H1 (cell line): Measurements from ENCODE around the gene PTPRO. TPM values are rescaled to one million over a fixed set of nuclear protein-coding genes. Genes with fewer than 3 reads are reported as not detected.

Experiments
- CTCF ChIA-PET: fragments of 300-600 bp; sonication (Branson Sonifier 250); formaldehyde crosslinking; loops from one replicate; lab custom pipeline; 2021; ENCODE audit not compliant: partially characterized antibody; lab: Charles Lee
- POLR2A ChIA-PET: fragments of 300-600 bp; sonication (Branson Sonifier 250); formaldehyde crosslinking; loops from one replicate; lab custom pipeline; 2021; ENCODE audit warnings: inconsistent platforms; ENCODE audit not compliant: partially characterized antibody; lab: Charles Lee
- DNase-seq, 2 experiments: peaks; one replicate each; pipeline versions ENCODE4 v3.0.0 to v3.0.0-alpha.2; 2010 to 2022; ENCODE audit warnings: low spot score in 2 of 2, low read depth in 1 of 2, mixed read lengths in 1 of 2
- FAIRE-seq: peaks from 2 replicates; lab custom pipeline; 2011; peaks lifted over from hg19 to GRCh38; lab: Jason Lieb, UNC
- H2AFZ ChIP-seq: 2 replicates; pipeline ENCODE4 v1.8.1; 2012; ENCODE audit warnings: low read length, inconsistent platforms
- H2AK5ac ChIP-seq: 2 replicates; pipeline ENCODE4 v1.6.1; 2013; ENCODE audit warnings: low read depth, low read length
- H2BK120ac ChIP-seq: replicated peaks from 2 replicates; pipeline ENCODE3; 2013; ENCODE audit warnings: low read depth, low read length, inconsistent platforms
- H2BK12ac ChIP-seq: 2 replicates; pipeline ENCODE4 v1.6.1; 2013; ENCODE audit warnings: low read depth, low read length
- H2BK15ac ChIP-seq: 2 replicates; pipeline ENCODE4 v1.6.1; 2013; ENCODE audit warnings: low read length
- H2BK20ac ChIP-seq: 2 replicates; pipeline ENCODE4 v1.6.1; 2013; ENCODE audit warnings: low read length
- H2BK5ac ChIP-seq: 2 replicates; pipeline ENCODE4 v1.6.1; 2013; ENCODE audit warnings: low read depth, low read length
- H3K14ac ChIP-seq: 2 replicates; pipeline ENCODE4 v1.6.1; 2013; ENCODE audit warnings: inconsistent platforms; ENCODE audit not compliant: insufficient read length
- H3K18ac ChIP-seq: 2 replicates; pipeline ENCODE4 v1.6.1; 2013; ENCODE audit warnings: low read length; ENCODE audit errors: extremely low read depth
- H3K23ac ChIP-seq: 2 replicates; pipeline ENCODE4 v1.6.1; 2013; ENCODE audit warnings: inconsistent platforms; ENCODE audit not compliant: insufficient read length
- H3K23me2 ChIP-seq: 2 replicates; pipeline ENCODE4 v1.6.1; 2013; ENCODE audit warnings: low read depth, low read length
- H3K27ac ChIP-seq: 2 replicates; pipeline ENCODE4 v1.6.1; 2011; ENCODE audit warnings: low read depth, low read length, inconsistent platforms
- H3K27me3 ChIP-seq, 4 experiments: replicated peaks in 1 of 4; 1 replicate in 1 of 4; 2 replicates in 3 of 4; pipeline versions ENCODE4 v1.6.1 to v1.8.1; 2011 to 2013; ENCODE audit warnings: low read length in 3 of 4, mild to moderate bottlenecking in 3 of 4, inconsistent platforms in 2 of 4, mixed read lengths in 2 of 4, moderate library complexity in 1 of 4; ENCODE audit not compliant: control insufficient read depth in 3 of 4, insufficient read depth in 3 of 4; ENCODE audit errors: extremely low read depth in 1 of 4
- H3K36me3 ChIP-seq, 4 experiments: 2 replicates each; pipeline versions ENCODE4 v1.6.1 to v1.8.1; 2011 to 2013; ENCODE audit warnings: mild to moderate bottlenecking in 4 of 4, low read length in 3 of 4, moderate library complexity in 2 of 4, control low read depth in 1 of 4, inconsistent platforms in 1 of 4; ENCODE audit not compliant: insufficient read depth in 4 of 4, control insufficient read depth in 2 of 4
- H3K4ac ChIP-seq: replicated peaks from 2 replicates; pipeline ENCODE3; 2013; ENCODE audit warnings: low read length, low read depth, mixed read lengths, inconsistent platforms; ENCODE audit not compliant: insufficient read length
- H3K4me1 ChIP-seq, 4 experiments: replicated peaks in 1 of 4; 1 replicate in 1 of 4; 2 replicates in 3 of 4; pipeline versions ENCODE4 v1.6.1 to v1.8.1; 2011 to 2013; ENCODE audit warnings: low read length in 3 of 4, inconsistent platforms in 2 of 4, mixed read lengths in 1 of 4; ENCODE audit not compliant: insufficient read depth in 4 of 4, control insufficient read depth in 3 of 4
- H3K4me2 ChIP-seq, 2 experiments: 2 replicates each; pipeline versions ENCODE4 v1.6.1 to v1.8.1; 2011 to 2013; ENCODE audit warnings: low read depth in 2 of 2, low read length in 2 of 2, control low read depth in 1 of 2, inconsistent platforms in 1 of 2, mild to moderate bottlenecking in 1 of 2; ENCODE audit not compliant: insufficient read depth in 1 of 2
- H3K4me3 ChIP-seq, 4 experiments: fragments of 200-600, 300-600 bp in 1 of 4; sonication (generic), shearing (Covaris generic), sonication (Bioruptor Twin) in 1 of 4; 2 replicates each; pipeline versions ENCODE4 v1.5.1 to v1.8.1; 2011 to 2016; ENCODE audit warnings: low read length in 4 of 4, low read depth in 3 of 4, control low read depth in 2 of 4, inconsistent platforms in 2 of 4, mild to moderate bottlenecking in 2 of 4, mixed read lengths in 1 of 4, moderate library complexity in 1 of 4; ENCODE audit not compliant: insufficient read depth in 2 of 4; ENCODE audit errors: extremely low read depth in 1 of 4
- H3K56ac ChIP-seq: replicated peaks from 2 replicates; pipeline ENCODE3; 2013; ENCODE audit warnings: low read depth, mild to moderate bottlenecking, mixed read lengths, low read length, inconsistent platforms; ENCODE audit not compliant: insufficient read length
- H3K79me1 ChIP-seq: 2 replicates; pipeline ENCODE4 v1.6.1; 2013; ENCODE audit warnings: low read depth, low read length, control low read depth
- H3K79me2 ChIP-seq, 2 experiments: 2 replicates each; pipeline versions ENCODE4 v1.6.1 to v1.8.1; 2012 to 2013; ENCODE audit warnings: low read length in 2 of 2, mild to moderate bottlenecking in 2 of 2, inconsistent platforms in 1 of 2; ENCODE audit not compliant: insufficient read depth in 2 of 2, control insufficient read depth in 1 of 2
- H3K9ac ChIP-seq, 4 experiments: replicated peaks in 1 of 4; 1 replicate in 1 of 4; 2 replicates in 3 of 4; pipeline versions ENCODE4 v1.6.1 to v1.8.1; 2011 to 2013; ENCODE audit warnings: low read depth in 3 of 4, low read length in 3 of 4, control low read depth in 2 of 4, mild to moderate bottlenecking in 2 of 4, moderate library complexity in 2 of 4, inconsistent platforms in 1 of 4; ENCODE audit errors: extremely low read depth in 1 of 4
- H3K9me3 ChIP-seq, 2 experiments: 2 replicates each; pipeline versions ENCODE4 v1.6.1 to v1.8.1; 2012 to 2013; ENCODE audit warnings: mild to moderate bottlenecking in 2 of 2, moderate library complexity in 2 of 2, control low read depth in 1 of 2, inconsistent platforms in 1 of 2, low read depth in 1 of 2, low read length in 1 of 2, mixed read lengths in 1 of 2; ENCODE audit not compliant: insufficient read depth in 2 of 2
- H4K20me1 ChIP-seq, 2 experiments: replicated peaks in 1 of 2; 2 replicates each; pipeline versions ENCODE3 to v1.8.1; 2011 to 2013; ENCODE audit warnings: inconsistent platforms in 2 of 2, low read length in 2 of 2, mild to moderate bottlenecking in 1 of 2; ENCODE audit not compliant: insufficient read depth in 2 of 2, control insufficient read depth in 1 of 2
- H4K5ac ChIP-seq: 2 replicates; pipeline ENCODE4 v1.6.1; 2013; ENCODE audit warnings: low read length, low read depth, mixed read lengths, inconsistent platforms; ENCODE audit not compliant: insufficient read length
- H4K8ac ChIP-seq: 2 replicates; pipeline ENCODE4 v1.8.0; 2013; ENCODE audit warnings: mild to moderate bottlenecking, moderate library complexity, low read length, inconsistent platforms; ENCODE audit not compliant: insufficient read depth; ENCODE audit errors: extremely low read depth
- H4K91ac ChIP-seq: replicated peaks from 2 replicates; pipeline ENCODE3; 2013; ENCODE audit warnings: low read length, mixed read lengths, inconsistent platforms; ENCODE audit not compliant: insufficient read length
- CBX5 ChIP-seq: fragments of 300-800, 300-1000 bp; sonication (generic); IDR thresholded peaks from 2 replicates; pipeline ENCODE4 v1.7.1; 2016; ENCODE audit warnings: antibody characterized with exemption, low read length, low read depth
- CEBPB ChIP-seq: IDR thresholded peaks from 2 replicates; pipeline ENCODE4 v1.6.1; 2012; ENCODE audit warnings: low read depth, low read length
- HDAC6 ChIP-seq: IDR thresholded peaks from one replicate; pipeline ENCODE4 v1.7.1; 2012; ENCODE audit warnings: low read depth, mild to moderate bottlenecking, inconsistent platforms, low read length, moderate library complexity
- NRF1 ChIP-seq: IDR thresholded peaks from 2 replicates; pipeline ENCODE4 v1.6.1; 2011; ENCODE audit warnings: mild to moderate bottlenecking, low read depth, low read length, improper control_type of control experiment
- PHF8 ChIP-seq: fragments of 200-600 bp; sonication (generic); conservative IDR thresholded peaks from 2 replicates; pipeline ENCODE4 v1.7.1; 2012; ENCODE audit warnings: low read depth, mild to moderate bottlenecking, inconsistent platforms, low read length, moderate library complexity
- POLR2A ChIP-seq, 2 experiments: IDR thresholded peaks; 1 replicate in 1 of 2; 2 replicates in 1 of 2; pipeline ENCODE4 v1.6.1; 2011; ENCODE audit warnings: low read depth in 2 of 2, low read length in 2 of 2, mild to moderate bottlenecking in 2 of 2; ENCODE audit errors: control extremely low read depth in 1 of 2
- SIN3A ChIP-seq, 2 experiments: IDR thresholded peaks in 1 of 2; conservative IDR thresholded peaks in 1 of 2; 2 replicates each; pipeline ENCODE4 v1.6.1; 2011 to 2012; ENCODE audit warnings: low read length in 2 of 2, improper control_type of control experiment in 1 of 2, low read depth in 1 of 2, mild to moderate bottlenecking in 1 of 2
- SIRT6 ChIP-seq: IDR thresholded peaks from one replicate; pipeline ENCODE4 v1.7.1; 2012; ENCODE audit warnings: low read length, inconsistent platforms
- TAF7 ChIP-seq: optimal IDR thresholded peaks from 2 replicates; pipeline ENCODE3; 2011; ENCODE audit warnings: low read depth, mild to moderate bottlenecking, inconsistent platforms, low read length, moderate library complexity, borderline replicate concordance
- TEAD4 ChIP-seq: IDR thresholded peaks from 2 replicates; pipeline ENCODE4 v1.6.1; 2012; ENCODE audit warnings: low read depth, low read length, inconsistent platforms, mixed read lengths
- ZNF274 ChIP-seq: IDR thresholded peaks from 2 replicates; pipeline ENCODE4 v1.7.0; 2012; ENCODE audit warnings: low read length, borderline replicate concordance; ENCODE audit errors: extremely low read depth
- WGBS, 2 experiments: shearing (Covaris generic) in 1 of 2; methylation state at CpG; one replicate each; pipeline versions ENCODE4 v1.1.6 to v1.1.7; 2013 to 2015; ENCODE audit warnings: low lambda C conversion rate in 2 of 2, mixed read lengths in 2 of 2, inconsistent platforms in 1 of 2, low coverage in 1 of 2, missing lambda C conversion rate in 1 of 2; ENCODE audit not compliant: insufficient replicate concordance in 2 of 2, insufficient coverage in 1 of 2, insufficient read length in 1 of 2; ENCODE audit errors: extremely low coverage in 1 of 2, missing lambda C conversion rate in 1 of 2; 5-methylcytosine and 5-hydroxymethylcytosine counted together
- polyA plus RNA-seq, 7 experiments: library from polyadenylated mRNA; depleted of rRNA in 3 of 7; stranded (reverse) in 5 of 7; unstranded in 2 of 7; fragments of >200 nt in 5 of 7; fragments of 200-250 nt in 2 of 7; gene quantifications; 1 replicate in 5 of 7; 2 replicates in 1 of 7; 4 replicates in 1 of 7; pipeline versions ENCODE4 v1.2.1 to v1.2.3, GENCODE V29; 2011 to 2013; ENCODE audit warnings: missing spikeins in 2 of 7, mixed read lengths in 2 of 7
- total RNA-seq: library from RNA; stranded (reverse); fragmentation: NEBNext Ultra II Directional; extraction: Animal tissue kit (Norgen Biotek cat#: 25700); gene quantifications from 2 replicates; pipeline ENCODE4 v1.2.1, GENCODE V29; 2021
- TF ChIP-seq, protein P1 (sequence below), 3 experiments: IDR thresholded peaks; 1 replicate in 2 of 3; 2 replicates in 1 of 3; pipeline versions ENCODE4 v1.5.1 to v1.6.1; 2011; ENCODE audit warnings: low read length in 3 of 3, mild to moderate bottlenecking in 3 of 3, inconsistent platforms in 2 of 3, low read depth in 1 of 3, moderate library complexity in 1 of 3; ENCODE audit not compliant: insufficient read depth in 1 of 3; ENCODE audit errors: control extremely low read depth in 1 of 3

The PTPRO gene
- total and polyA plus RNA-seq, 2 of the 8 experiments (the other 6 are each of a cell fraction or from before 2014, with no cell fraction given): 0.73 to 1.7 TPM

DNA sequence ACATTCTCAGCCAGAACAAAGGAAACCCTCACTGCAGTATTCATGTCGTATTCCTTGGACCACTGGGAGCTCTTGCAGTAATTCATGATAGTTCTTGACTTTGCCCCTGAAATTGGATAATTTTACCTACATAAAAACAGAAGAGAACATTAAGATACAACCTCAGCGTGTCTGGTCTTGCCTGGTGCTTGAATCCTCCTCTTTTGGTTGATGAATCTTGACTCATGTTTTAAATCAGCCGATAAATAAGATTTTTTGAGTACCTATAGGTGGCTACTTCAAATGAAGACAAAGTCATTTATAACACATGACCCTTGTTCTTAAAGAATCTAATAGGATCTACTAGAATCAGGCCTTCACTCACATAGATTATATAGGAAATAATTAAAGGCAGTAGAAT lies 221.0 kb downstream of the PTPRO start:
- DNase-seq: no peak
- Histone ChIP-seq H2BK120ac (no peak overlapping the region), H3K4me3 (no peak overlapping the region), H4K20me1 (no peaks in the 10 kb centered on the region), H3K27me3 (no peaks in the 10 kb centered on the region), H4K91ac (no peak overlapping the region), H3K14ac (no peak overlapping the region), H3K9me3 (no peaks in the 10 kb centered on the region), H2AFZ (no peak overlapping the region), H3K9ac (no peak overlapping the region)
- no peak for TF ChIP-seq SIN3A (conservative IDR thresholded peaks at IDR 0.05 in 1 of 2, IDR thresholded peaks at IDR 0.05 in 1 of 2; ENCODE audit: low read depth in 1 of 2, low read length in 2 of 2)
- TF ChIP-seq ZNF274: no peak
- TF ChIP-seq PHF8: no peak
- TF ChIP-seq NRF1: no peak
- no peak for TF ChIP-seq CBX5
- no peak for TF ChIP-seq TEAD4
- no peak for TF ChIP-seq POLR2A (IDR thresholded peaks at IDR 0.05; ENCODE audit: control extremely low read depth in 1 of 2, low read depth in 2 of 2, low read length in 2 of 2)
- TF ChIP-seq TAF7: no peak
- no peak for TF ChIP-seq CEBPB
- no peak for TF ChIP-seq SIRT6
- no peak for TF ChIP-seq HDAC6
- TF ChIP-seq, protein P1, sequence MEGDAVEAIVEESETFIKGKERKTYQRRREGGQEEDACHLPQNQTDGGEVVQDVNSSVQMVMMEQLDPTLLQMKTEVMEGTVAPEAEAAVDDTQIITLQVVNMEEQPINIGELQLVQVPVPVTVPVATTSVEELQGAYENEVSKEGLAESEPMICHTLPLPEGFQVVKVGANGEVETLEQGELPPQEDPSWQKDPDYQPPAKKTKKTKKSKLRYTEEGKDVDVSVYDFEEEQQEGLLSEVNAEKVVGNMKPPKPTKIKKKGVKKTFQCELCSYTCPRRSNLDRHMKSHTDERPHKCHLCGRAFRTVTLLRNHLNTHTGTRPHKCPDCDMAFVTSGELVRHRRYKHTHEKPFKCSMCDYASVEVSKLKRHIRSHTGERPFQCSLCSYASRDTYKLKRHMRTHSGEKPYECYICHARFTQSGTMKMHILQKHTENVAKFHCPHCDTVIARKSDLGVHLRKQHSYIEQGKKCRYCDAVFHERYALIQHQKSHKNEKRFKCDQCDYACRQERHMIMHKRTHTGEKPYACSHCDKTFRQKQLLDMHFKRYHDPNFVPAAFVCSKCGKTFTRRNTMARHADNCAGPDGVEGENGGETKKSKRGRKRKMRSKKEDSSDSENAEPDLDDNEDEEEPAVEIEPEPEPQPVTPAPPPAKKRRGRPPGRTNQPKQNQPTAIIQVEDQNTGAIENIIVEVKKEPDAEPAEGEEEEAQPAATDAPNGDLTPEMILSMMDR (IDR thresholded peaks at IDR 0.05; ENCODE audit: control extremely low read depth in 1 of 3, insufficient read depth in 1 of 3, low read depth in 1 of 3, low read length in 3 of 3): no peak
- TF ChIP-seq, all 59 proteins: peak for 0
- Histone ChIP-seq H3K4me1 (no peaks in the 10 kb centered on the region), H4K8ac (no peak overlapping the region), H3K4ac (no peak overlapping the region), H2BK20ac (no peak overlapping the region), H4K5ac (no peak overlapping the region), H2BK12ac (no peak overlapping the region), H2BK5ac (no peak overlapping the region), H3K36me3 (no peaks in the 10 kb centered on the region), H3K79me1 (no peaks in the 10 kb centered on the region), H2BK15ac (no peak overlapping the region), H3K79me2 (no peaks in the 10 kb centered on the region), H3K23ac (no peak overlapping the region), H3K27ac (no peak overlapping the region), H3K23me2 (no peaks in the 10 kb centered on the region), H3K56ac (no peak overlapping the region), H3K18ac (no peak overlapping the region), H2AK5ac (no peak overlapping the region), H3K4me2 (no peak overlapping the region)
- no peak for FAIRE-seq
- CTCF ChIA-PET: interaction anchor here (1.1 kb wide), 1 partner anchor 19 kb away, joined by 3 read pairs; no protein-coding TSS in a partner anchor
- POLR2A ChIA-PET: no interaction called here
- WGBS, 2 experiments: 89% methylated on average over 3 of the region's 3 CpGs; no CpG with 5 or more reads in 1 of the 2 experiments
